ENCODE results near the gene SULT2A1.
"Not testable (repeated sequence)": the region's sequence is repeated elsewhere in the genome, so short reads cannot be mapped to it uniquely, and the experiment has no call there.

SULT2A1 gene

DNA sequence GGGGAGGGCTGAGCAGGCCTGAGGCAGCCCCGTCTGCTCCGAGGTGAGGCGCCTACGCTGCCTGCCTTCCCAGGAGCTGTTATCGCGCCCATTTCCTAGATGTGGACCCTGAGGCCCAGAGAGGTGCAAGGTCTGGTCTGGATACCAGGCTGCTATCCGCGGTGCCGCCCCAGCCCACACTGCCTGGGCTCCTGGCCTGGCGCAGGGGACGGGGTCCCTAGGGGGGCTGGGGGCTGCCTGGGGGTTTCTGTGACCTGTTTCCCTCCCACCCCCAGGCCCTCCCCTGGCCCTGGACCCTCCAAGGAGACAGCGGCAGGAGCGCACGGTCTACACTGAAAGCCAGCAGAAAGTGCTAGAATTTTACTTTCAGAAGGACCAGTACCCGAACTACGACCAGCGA lies 26.3 kb downstream of the SULT2A1 start:
- DNase-seq, result not testable (repeated sequence)

DNA sequence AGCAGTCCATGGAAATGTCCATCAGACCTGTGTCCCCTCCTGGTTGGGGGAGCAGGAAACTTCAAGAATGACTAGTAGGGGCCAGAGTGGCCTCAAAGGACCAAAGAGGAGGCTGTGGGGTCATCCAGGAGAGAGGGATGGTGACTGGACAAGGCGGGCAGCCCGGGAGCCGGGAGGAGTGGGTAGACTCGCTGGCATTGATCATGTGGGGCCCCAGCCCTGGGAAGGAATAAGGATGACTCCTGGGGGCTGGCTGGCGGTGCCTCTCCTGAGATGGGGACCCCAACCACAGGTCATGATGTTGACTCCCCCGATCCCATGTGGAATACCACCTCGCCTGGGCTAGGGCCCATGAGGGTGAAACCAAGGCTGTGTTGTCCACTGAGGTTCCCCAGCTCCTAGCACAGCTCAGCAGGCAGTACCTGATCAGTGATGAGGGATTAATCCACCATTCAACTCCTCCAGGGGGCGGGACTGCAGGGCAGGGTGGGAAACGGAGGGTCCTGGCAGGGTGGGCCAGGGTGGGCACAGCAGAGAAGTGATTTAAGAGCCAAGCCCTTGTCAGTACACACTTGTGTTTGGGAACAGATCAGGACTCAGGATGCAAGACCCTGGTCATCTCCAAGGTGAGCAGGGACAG lies 27.3 kb downstream of the SULT2A1 start, which contains the start of gene TPRX2:
TPRX2 (plus strand) TSS at position 590 of the 640 bp plus-strand sequence; CDS start at position 602, 12 bp downstream.
- DNase-seq, result not testable (repeated sequence)

DNA sequence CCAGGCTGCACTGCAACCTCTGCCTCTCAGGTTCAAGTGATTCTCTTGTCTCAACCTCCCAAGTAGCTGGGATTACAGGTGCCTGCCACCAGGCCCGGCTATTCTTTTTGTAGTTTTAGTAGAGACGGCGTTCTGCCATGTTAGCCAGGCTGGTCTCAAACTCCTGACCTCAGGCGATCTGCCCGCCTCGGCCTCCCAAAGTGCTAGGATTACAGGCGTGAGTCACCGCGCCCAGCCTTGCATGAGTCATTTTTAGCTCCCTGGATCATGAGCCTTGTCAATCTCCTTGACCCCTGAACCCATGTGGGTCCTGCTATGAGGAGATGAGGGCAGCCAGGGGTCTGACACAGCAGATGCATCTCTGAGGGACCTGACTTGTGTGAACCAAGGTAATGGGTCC lies 27.9 kb downstream of the SULT2A1 start:
- not testable (repeated sequence) for DNase-seq

DNA sequence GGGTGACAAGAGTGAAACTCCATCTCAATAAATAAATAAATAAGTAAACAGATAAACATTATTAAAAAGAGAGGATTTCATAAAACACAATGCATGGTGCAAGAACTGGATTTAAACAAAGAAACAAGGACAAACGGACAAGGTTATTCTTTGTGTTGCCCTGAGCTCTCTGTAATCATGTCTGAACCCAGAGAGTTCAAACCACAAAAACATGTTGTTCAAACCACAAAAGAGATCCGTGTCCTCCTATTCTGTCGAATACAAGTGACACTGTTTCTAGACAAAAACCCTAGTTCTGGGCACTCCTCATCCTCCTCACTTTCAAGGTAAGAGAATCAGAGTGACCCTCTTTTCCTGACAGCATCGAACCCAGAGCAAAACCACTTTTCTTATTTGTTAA lies 31.7 kb downstream of the SULT2A1 start:
- DNase-seq, result no peak

DNA sequence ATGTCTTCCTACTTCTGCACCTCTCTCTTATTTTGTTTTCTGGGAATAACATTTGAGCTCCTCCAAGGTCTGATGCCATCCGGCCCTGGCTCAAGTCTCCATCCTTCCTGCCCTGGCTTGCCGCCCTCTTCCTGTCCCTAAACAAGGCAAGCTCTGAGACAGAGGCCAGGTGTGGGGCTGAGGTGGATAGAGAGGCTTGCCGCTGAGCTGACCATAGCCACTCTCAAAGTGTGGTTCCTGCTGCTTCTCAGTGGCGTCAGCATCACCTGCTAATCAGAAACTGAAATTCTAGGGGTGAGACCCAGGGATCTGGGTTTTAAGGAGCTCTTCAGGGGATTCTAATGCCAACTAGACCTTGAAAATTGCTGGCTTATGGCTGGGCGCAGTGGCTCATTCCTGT lies 33.1 kb downstream of the SULT2A1 start:
- DNase-seq, result no peak

DNA sequence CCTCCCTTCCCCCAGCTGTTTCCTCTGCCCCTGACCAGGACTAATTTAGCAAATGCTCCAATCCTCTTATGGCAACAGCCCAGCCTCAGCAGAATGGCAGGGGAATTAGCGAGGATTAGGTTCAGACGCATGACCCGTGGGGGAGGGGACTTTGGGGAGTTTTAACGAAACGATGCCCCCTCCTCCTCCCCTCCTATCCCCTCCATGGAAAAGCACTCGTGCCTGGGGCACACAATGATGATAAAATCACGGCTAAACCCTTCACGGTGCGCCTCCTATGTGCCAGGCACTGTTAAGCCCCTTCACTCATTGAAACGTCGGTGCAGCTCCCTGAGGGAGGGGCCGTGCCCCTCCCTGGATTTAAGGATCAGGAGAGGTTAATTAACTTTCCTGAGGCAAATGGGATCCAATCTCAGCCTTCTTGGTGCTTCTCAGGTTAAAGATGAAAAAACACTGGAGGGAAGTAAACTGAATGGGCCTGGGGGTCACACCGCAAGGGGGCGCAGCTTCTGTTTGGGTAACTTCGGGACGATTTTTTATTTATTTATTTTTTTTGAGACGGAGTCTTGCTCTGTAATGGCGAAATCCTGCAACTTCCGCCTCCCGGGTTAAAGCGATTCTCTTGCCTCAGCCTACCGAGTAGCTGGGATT lies 37.2 kb downstream of the SULT2A1 start:
- no peak for DNase-seq

DNA sequence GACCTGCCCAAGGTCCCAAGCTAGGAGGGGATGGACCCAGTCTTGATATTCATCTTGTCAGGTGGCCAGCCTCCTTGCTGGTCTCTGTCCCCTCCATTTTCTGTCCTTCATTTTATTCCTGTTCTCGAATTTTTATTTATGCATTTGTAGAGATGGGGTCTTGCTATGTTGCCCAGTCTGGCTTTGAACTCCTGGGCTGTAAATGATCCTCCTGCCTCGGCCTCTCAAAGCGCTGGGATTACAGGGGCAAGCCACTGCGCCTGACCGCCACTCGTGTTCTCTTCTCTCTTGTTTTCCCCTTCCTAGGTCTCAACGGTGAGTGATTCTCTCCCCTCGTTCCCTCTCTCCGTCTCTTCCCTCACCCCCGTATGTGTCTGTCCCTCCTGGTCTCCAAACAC lies 37.7 kb downstream of the SULT2A1 start:
- DNase-seq, result no peak

DNA sequence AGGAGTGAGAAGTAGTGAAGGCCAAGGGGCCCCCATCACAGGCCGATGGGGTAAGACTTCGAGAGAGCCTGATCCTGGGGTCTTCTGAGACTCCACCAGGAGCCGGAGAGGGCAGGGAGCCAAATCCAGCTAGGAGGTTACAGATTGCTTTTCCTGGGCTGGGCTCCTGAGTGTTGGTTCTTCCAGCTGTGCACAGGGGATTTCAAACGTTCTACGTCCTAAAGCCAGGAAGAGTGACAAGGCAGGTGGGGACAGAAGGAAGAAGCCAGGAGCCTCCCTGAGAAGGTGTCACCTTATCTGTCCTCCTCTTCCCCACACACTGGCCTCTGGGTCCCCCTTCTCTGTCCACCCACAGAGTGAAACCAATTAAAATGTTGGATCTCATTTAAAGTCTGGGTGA lies 43.2 kb downstream of the SULT2A1 start:
- DNase-seq, result no peak

DNA sequence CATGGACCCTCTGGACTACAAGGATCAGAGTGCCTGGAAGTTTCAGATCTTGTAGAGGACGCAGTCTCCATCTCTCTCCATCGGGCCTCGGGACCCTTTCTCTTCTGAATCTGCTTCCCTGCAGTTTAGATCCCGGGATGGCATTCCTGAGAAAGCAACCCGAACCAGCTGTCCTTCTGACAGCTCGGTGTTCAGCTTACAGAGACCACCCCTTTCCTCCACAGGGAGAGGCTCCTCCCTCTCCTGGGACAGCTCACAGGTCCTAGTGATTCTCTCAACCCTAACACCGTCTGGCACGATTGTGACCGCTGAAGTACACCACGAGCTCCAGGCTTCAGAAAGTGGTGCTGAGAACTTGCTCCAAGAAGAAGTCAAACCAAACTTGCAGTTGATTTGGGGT lies 46.2 kb downstream of the SULT2A1 start:
- no peak for DNase-seq

DNA sequence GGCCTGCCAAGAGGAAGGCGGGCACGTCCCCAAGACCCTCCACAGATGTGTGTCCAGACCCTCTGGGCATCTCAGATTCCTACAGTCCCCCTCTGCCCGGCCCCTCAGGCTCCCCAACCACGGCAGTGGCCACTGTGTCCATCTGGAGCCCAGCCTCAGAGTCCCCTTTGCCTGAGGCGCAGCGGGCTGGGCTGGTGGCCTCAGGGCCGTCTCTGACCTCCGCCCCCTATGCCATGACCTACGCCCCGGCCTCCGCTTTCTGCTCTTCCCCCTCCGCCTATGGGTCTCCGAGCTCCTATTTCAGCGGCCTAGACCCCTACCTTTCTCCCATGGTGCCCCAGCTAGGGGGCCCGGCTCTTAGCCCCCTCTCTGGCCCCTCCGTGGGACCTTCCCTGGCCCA lies 46.7 kb downstream of the SULT2A1 start:
- DNase-seq, result no peak

DNA sequence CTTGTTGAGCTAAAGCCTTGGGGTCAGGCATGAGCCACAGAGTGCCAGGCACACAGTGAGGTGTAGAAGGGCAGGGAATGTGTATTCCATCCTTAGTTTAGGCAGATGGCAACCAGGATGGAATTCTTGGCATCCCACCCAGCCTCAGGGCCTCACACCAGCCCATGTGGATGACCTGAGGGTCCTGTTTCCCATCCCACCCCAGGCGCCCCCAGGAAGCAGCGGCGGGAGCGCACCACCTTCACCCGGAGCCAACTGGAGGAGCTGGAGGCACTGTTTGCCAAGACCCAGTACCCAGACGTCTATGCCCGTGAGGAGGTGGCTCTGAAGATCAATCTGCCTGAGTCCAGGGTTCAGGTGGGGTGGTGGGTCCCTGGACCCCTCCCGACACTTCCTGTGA lies 50.1 kb downstream of the SULT2A1 start:
- DNase-seq, result no peak

DNA sequence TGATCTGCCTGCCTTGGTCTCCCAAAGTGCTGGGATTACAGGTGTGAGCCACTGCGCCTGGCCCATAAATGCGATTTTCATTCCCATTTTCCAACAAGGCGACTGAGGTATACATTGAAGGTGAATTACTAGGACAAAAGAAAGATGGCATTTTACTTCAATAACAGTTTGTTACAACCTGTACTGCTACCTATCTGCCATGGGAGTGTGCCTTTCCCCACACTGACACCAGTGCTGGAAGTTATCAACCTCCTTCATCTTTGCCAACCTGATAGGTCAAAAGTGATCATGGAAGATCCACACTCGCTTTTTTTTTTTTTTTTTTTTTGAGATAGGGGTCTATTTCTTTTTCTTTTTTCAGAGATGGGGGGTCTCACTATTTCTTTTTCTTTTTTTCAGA lies 53.4 kb downstream of the SULT2A1 start:
- DNase-seq, result no peak

DNA sequence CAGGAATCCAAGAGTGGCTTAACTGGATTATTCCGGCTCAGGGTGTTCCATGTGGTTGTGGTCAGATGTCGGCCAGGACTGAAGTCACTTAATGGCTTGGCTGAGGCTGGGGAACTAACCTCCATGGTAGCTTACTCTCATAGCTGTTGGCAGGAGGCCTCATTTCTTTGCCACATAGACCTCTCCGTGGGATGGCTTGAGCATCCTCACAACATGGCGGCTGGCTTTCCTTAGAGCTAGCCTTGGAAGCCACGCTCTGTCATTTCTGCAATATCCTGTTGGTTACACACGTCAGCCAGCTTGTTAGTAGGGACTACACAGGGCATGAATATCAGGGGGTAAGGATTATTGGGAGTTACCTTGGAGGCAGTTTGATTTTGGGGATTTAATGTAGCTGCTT lies 59.3 kb downstream of the SULT2A1 start:
- DNase-seq, result no peak

DNA sequence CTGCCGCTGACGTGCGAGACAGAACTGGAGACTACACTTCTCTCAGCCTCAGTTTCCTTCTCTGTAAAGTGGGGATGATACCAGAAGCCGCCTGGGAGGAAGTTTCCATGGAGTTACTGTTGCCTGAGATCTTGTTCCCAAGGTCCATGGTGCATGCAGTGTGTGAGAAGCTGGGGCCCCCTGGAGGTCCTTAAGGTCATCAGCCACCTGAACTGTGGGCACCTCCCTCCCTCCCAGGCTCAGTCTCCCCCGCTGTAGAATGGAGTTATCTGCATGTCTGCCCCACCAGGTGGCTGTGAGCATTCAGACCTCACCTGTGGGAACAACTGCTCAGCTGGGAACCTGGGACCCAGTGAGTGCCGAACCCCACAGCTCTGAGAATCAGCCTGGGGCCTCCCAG lies 61.7 kb downstream of the SULT2A1 start:
- DNase-seq, result no peak

DNA sequence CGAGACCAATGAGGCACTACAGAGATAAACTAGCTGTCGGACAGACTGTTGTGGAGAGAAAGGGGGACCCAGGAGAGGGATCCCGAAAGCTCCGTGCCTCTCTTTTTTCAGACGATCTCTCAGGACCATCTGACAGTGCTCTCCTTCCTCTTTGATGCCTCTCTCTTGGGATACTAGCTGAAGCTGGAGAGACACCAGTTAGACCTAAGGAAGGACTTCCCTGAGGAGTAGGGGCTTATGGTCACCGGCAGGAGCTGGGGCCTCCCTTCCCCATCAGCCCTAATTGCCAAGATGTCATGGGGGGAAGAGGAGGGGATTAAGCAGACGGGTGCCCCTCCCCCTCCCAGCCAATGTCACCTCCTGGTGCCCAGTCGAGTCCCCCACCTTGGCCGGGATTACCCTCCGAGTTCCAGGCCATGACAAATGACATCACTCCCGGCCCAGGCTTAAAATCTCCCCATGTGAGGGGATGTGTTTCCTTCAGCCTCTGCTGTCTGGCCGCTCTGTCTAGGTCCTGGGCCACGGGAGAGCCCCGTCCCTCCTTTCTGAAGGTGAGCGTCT lies 64.6 kb downstream of the SULT2A1 start, which contains the start of gene CRX:
CRX (plus strand) TSS at position 478 of the 561 bp plus-strand sequence. CDS start 12,507 bp downstream, outside the sequence.
- DNase-seq, result no peak
